HCT116 (cell line): ENCODE data around the gene BRI3BP. TPM values are rescaled to one million over a fixed set of nuclear protein-coding genes. Genes with fewer than 3 reads are reported as not detected.

Experiments used
- ATAC-seq: fragments of 200-7000 bp; cut with Tn5 transposase; 2 replicates; pipeline ENCODE4 v1.9.1; 2020; ENCODE audit warnings: mild to moderate bottlenecking, moderate library complexity
- BruUV-seq: library from RNA; stranded (reverse); fragments of 400-500 nt; replicated peaks from 2 replicates; lab custom pipeline; 2021; lab: Mats Ljungman, UMichigan
- CTCF ChIA-PET: fragments of 300-600 bp; sonication (Branson Sonifier 250); formaldehyde crosslinking; loops from one replicate; lab custom pipeline; 2021; ENCODE audit warnings: antibody characterized with exemption; lab: Charles Lee
- POLR2A ChIA-PET: fragments of 300-600, 350-600 bp; sonication (Branson Sonifier 250); formaldehyde crosslinking; loops from one replicate; lab custom pipeline; 2021; ENCODE audit warnings: antibody characterized with exemption; lab: Charles Lee
- RAD21 ChIA-PET, 2 experiments: fragments of 300-600 bp; sonication (Branson Sonifier 250); formaldehyde crosslinking; loops; one replicate each; lab custom pipeline; 2023; ENCODE audit warnings: low total read pairs in 2 of 2; ENCODE audit not compliant: uncharacterized antibody in 2 of 2, unreplicated experiment in 2 of 2, low non-redundant PET in 1 of 2; lab: Charles Lee
- DNase-seq: peaks from one replicate; pipeline ENCODE4 v3.0.0-alpha.2; 2010; ENCODE audit warnings: low read depth, low spot score
- H2AFZ ChIP-seq: fragments of 200-600 bp; shearing (Covaris generic), sonication (generic); 2 replicates; pipeline ENCODE4 v1.6.1; 2017; ENCODE audit warnings: low read depth, mixed run types, mixed read lengths, antibody characterized with exemption, low read length; ENCODE audit not compliant: poor library complexity, severe bottlenecking
- H3K27ac ChIP-seq: 2 replicates; pipeline ENCODE4 v1.5.1; 2012; ENCODE audit warnings: low read depth, low read length
- H3K27me3 ChIP-seq: fragments of 200-600 bp; sonication (generic); 2 replicates; pipeline ENCODE4 v1.6.1; 2016; ENCODE audit warnings: mixed run types, low read length, mixed read lengths; ENCODE audit not compliant: insufficient read depth
- H3K36me3 ChIP-seq, 2 experiments: fragments of 200-500 bp in 1 of 2; fragments of 200-600 bp in 1 of 2; sonication (Bioruptor generic) in 1 of 2; sonication (generic) in 1 of 2; 2 replicates each; pipeline versions ENCODE4 v1.5.1 to v1.6.1; 2014 to 2016; ENCODE audit warnings: low read length in 2 of 2, inconsistent platforms in 1 of 2, mixed read lengths in 1 of 2, mixed run types in 1 of 2; ENCODE audit not compliant: insufficient read depth in 2 of 2, control insufficient read depth in 1 of 2
- H3K4me1 ChIP-seq, 2 experiments: fragments of 200-600 bp in 1 of 2; sonication (generic) in 1 of 2; 2 replicates each; pipeline versions ENCODE4 v1.5.1 to v1.6.1; 2012 to 2017; ENCODE audit warnings: low read length in 2 of 2, inconsistent platforms in 1 of 2, mild to moderate bottlenecking in 1 of 2, mixed read lengths in 1 of 2, mixed run types in 1 of 2, moderate library complexity in 1 of 2; ENCODE audit not compliant: insufficient read depth in 2 of 2, control insufficient read depth in 1 of 2
- H3K4me2 ChIP-seq: fragments of 200-600 bp; sonication (generic); 2 replicates; pipeline ENCODE4 v1.6.1; 2017; ENCODE audit warnings: mixed run types, low read length, mixed read lengths
- H3K4me3 ChIP-seq, 2 experiments: fragments of 200-600 bp in 1 of 2; sonication (generic) in 1 of 2; replicated peaks in 1 of 2; 2 replicates each; pipeline ENCODE4 v1.5.1; 2011 to 2016; ENCODE audit warnings: low read length in 2 of 2, control low read depth in 1 of 2, low read depth in 1 of 2, mild to moderate bottlenecking in 1 of 2, mixed read lengths in 1 of 2, mixed run types in 1 of 2
- H3K79me2 ChIP-seq: fragments of 200-600 bp; sonication (generic); 2 replicates; pipeline ENCODE4 v1.6.1; 2017; ENCODE audit warnings: mild to moderate bottlenecking, mixed run types, low read length, moderate library complexity, mixed read lengths; ENCODE audit not compliant: insufficient read depth
- H3K9ac ChIP-seq: fragments of 200-600 bp; sonication (generic); 2 replicates; pipeline ENCODE4 v1.6.1; 2016; ENCODE audit warnings: low read length, mixed read lengths
- H3K9me2 ChIP-seq: fragments of 200-600 bp; sonication (generic), shearing (Covaris generic); 2 replicates; pipeline ENCODE4 v1.6.1; 2017; ENCODE audit warnings: mixed run types, mild to moderate bottlenecking, moderate library complexity; ENCODE audit not compliant: insufficient read depth
- H3K9me3 ChIP-seq, 2 experiments: fragments of 200-500 bp in 1 of 2; fragments of 200-600 bp in 1 of 2; sonication (Bioruptor generic) in 1 of 2; sonication (generic) in 1 of 2; 2 replicates each; pipeline ENCODE4 v1.6.1; 2014 to 2017; ENCODE audit warnings: low read length in 2 of 2, mixed read lengths in 2 of 2, inconsistent platforms in 1 of 2, low read depth in 1 of 2, mild to moderate bottlenecking in 1 of 2, mixed run types in 1 of 2, moderate library complexity in 1 of 2; ENCODE audit not compliant: control insufficient read depth in 1 of 2, insufficient read depth in 1 of 2
- H4K20me1 ChIP-seq: fragments of 200-600 bp; sonication (generic), shearing (Covaris generic); 2 replicates; pipeline ENCODE4 v1.6.1; 2017; ENCODE audit warnings: mixed run types, mild to moderate bottlenecking, moderate library complexity; ENCODE audit not compliant: insufficient read depth
- CBX3 ChIP-seq: IDR thresholded peaks from 2 replicates; pipeline ENCODE4 v1.6.1; 2012; ENCODE audit warnings: low read depth
- CEBPB ChIP-seq: IDR thresholded peaks from 2 replicates; pipeline ENCODE4 v1.6.1; 2012; ENCODE audit warnings: low read depth
- CTCF ChIP-seq, 3 experiments: fragments of 200-600 bp in 1 of 3; sonication (generic) in 1 of 3; IDR thresholded peaks in 2 of 3; conservative IDR thresholded peaks in 1 of 3; 2 replicates each; pipeline ENCODE4 v1.5.1; 2012 to 2017; ENCODE audit warnings: low read depth in 2 of 3, low read length in 2 of 3, antibody characterized with exemption in 1 of 3, borderline replicate concordance in 1 of 3, control low read depth in 1 of 3, mild to moderate bottlenecking in 1 of 3, mixed read lengths in 1 of 3, mixed run types in 1 of 3, moderate library complexity in 1 of 3; ENCODE audit not compliant: insufficient read depth in 1 of 3
- EGR1 ChIP-seq: IDR thresholded peaks from 2 replicates; pipeline ENCODE4 v1.6.1; 2012; ENCODE audit warnings: low read depth
- ELF1 ChIP-seq: IDR thresholded peaks from 2 replicates; pipeline ENCODE4 v1.6.1; 2012; ENCODE audit warnings: low read depth, borderline replicate concordance
- EZH2 ChIP-seq: fragments of 200-600 bp; sonication (generic); IDR thresholded peaks from 2 replicates; pipeline ENCODE4 v1.6.1; 2017; ENCODE audit warnings: antibody characterized with exemption, mixed run types
- EZH2phosphoT487 ChIP-seq: fragments of 200-600 bp; IDR thresholded peaks from 2 replicates; pipeline ENCODE4 v1.6.1; 2018; ENCODE audit warnings: antibody characterized with exemption, borderline replicate concordance
- FOSL1 ChIP-seq: IDR thresholded peaks from 2 replicates; pipeline ENCODE4 v1.6.1; 2012; ENCODE audit warnings: low read depth
- JUND ChIP-seq: IDR thresholded peaks from 2 replicates; pipeline ENCODE4 v1.6.1; 2012
- MAX ChIP-seq: IDR thresholded peaks from 2 replicates; pipeline ENCODE4 v1.6.1; 2012
- POLR2A ChIP-seq: IDR thresholded peaks from 2 replicates; pipeline ENCODE4 v1.7.0; 2011; ENCODE audit warnings: borderline replicate concordance; ENCODE audit not compliant: insufficient read depth, insufficient read length; ENCODE audit errors: extremely low read depth
- POLR2AphosphoS5 ChIP-seq: IDR thresholded peaks from 2 replicates; pipeline ENCODE4 v1.6.1; 2011; ENCODE audit warnings: mild to moderate bottlenecking, low read depth, low read length, moderate library complexity
- RAD21 ChIP-seq: IDR thresholded peaks from 2 replicates; pipeline ENCODE4 v1.6.1; 2012; ENCODE audit warnings: low read depth, mild to moderate bottlenecking
- REST ChIP-seq: IDR thresholded peaks from 2 replicates; pipeline ENCODE4 v1.6.1; 2012; ENCODE audit warnings: low read depth
- SIN3A ChIP-seq: IDR thresholded peaks from 2 replicates; pipeline ENCODE4 v1.6.1; 2012; ENCODE audit warnings: low read depth
- SP1 ChIP-seq: IDR thresholded peaks from 2 replicates; pipeline ENCODE4 v1.6.1; 2012; ENCODE audit warnings: low read depth
- TCF7L2 ChIP-seq: IDR thresholded peaks from 2 replicates; pipeline ENCODE4 v1.7.0; 2011; ENCODE audit warnings: borderline replicate concordance, inconsistent platforms; ENCODE audit not compliant: insufficient read depth, insufficient read length; ENCODE audit errors: extremely low read depth
- YY1 ChIP-seq: IDR thresholded peaks from 2 replicates; pipeline ENCODE4 v1.6.1; 2011; ENCODE audit warnings: low read length, low read depth, moderate library complexity, mild to moderate bottlenecking; ENCODE audit not compliant: insufficient replicate concordance; ENCODE audit errors: extremely low read depth
- ZFX ChIP-seq: fragments of 450-650 bp; IDR thresholded peaks from 2 replicates; pipeline ENCODE4 v1.6.1; 2017
- ZNF274 ChIP-seq: fragments of 200-500 bp; sonication (Bioruptor generic); IDR thresholded peaks from 2 replicates; pipeline ENCODE4 v1.6.1; 2014; ENCODE audit warnings: mild to moderate bottlenecking, low read depth, low read length, inconsistent platforms
- intact Hi-C: fragments of 100-400 bp; cut with micrococcal nuclease; formaldehyde crosslinking; loops from 2 replicates; pipeline ENCODE4 v1.10.0; 2022
- total RNA-seq: library from RNA; stranded (reverse); gene quantifications from one replicate; pipeline ENCODE4 v1.2.1, GENCODE V29; 2021; ENCODE audit not compliant: unreplicated experiment

BRI3BP gene
- total RNA-seq, 1 experiment from 2014 or later: 40.1 TPM

GRCh38 chr12:125079648-125080645 is 86.5 kb downstream of the BRI3BP start:
- H3K9me2 ChIP-seq: no peaks in the 10 kb centered on the region
- no peak overlapping the region for H3K4me2 ChIP-seq
- no peaks in the 10 kb centered on the region for H3K27me3 ChIP-seq
- DNase-seq (no peak), ATAC-seq (no peak)
- H3K9ac ChIP-seq: no peak overlapping the region
- no peaks in the 10 kb centered on the region for H3K9me3 ChIP-seq
- H3K27ac ChIP-seq: no peak overlapping the region
- no peak overlapping the region for H2AFZ ChIP-seq
- intact Hi-C loops: no loop called here
- no peaks in the 10 kb centered on the region for H4K20me1 ChIP-seq
- ChIA-PET POLR2A (no interaction called here), RAD21 (no interaction called here), CTCF (no interaction called here)
- no peaks in the 10 kb centered on the region for H3K79me2 ChIP-seq
- H3K4me1 ChIP-seq: no peaks in the 10 kb centered on the region
- H3K4me3 ChIP-seq: no peak overlapping the region
- TF ChIP-seq RAD21: no peak
- TF ChIP-seq POLR2A: no peak
- TF ChIP-seq EGR1: no peak
- no peak for TF ChIP-seq ZFX
- TF ChIP-seq ELF1: no peak
- TF ChIP-seq CTCF (IDR thresholded peaks at IDR 0.05 in 2 of 3, conservative IDR thresholded peaks at IDR 0.05 in 1 of 3; ENCODE audit: borderline replicate concordance in 1 of 3, insufficient read depth in 1 of 3, low read depth in 2 of 3, low read length in 2 of 3): no peak
- TF ChIP-seq CEBPB: no peak
- TF ChIP-seq REST: no peak
- TF ChIP-seq FOSL1: no peak
- no peak for TF ChIP-seq SIN3A
- TF ChIP-seq MAX: no peak
- no peak for TF ChIP-seq YY1
- no peak for TF ChIP-seq ZNF274
- no peak for TF ChIP-seq POLR2AphosphoS5
- TF ChIP-seq EZH2: no peak
- TF ChIP-seq SP1: no peak
- no peak for TF ChIP-seq EZH2phosphoT487
- TF ChIP-seq CBX3: no peak
- TF ChIP-seq TCF7L2: no peak
- no peak for TF ChIP-seq JUND
- TF ChIP-seq, all 23 proteins: peak for 0
- peaks cover 9 to 18% of the 10 kb centered on the region in 2 experiments; a peak in 3 of 4 replicates for H3K36me3 ChIP-seq
- BruUV-seq: no TSS peak
